ENCODE data around the gene SPARC. TPM values are rescaled to one million over a fixed set of nuclear protein-coding genes. Genes with fewer than 3 reads are reported as not detected.

The SPARC gene
- total RNA-seq, 1 experiment from 2014 or later, result 320 TPM

DNA sequence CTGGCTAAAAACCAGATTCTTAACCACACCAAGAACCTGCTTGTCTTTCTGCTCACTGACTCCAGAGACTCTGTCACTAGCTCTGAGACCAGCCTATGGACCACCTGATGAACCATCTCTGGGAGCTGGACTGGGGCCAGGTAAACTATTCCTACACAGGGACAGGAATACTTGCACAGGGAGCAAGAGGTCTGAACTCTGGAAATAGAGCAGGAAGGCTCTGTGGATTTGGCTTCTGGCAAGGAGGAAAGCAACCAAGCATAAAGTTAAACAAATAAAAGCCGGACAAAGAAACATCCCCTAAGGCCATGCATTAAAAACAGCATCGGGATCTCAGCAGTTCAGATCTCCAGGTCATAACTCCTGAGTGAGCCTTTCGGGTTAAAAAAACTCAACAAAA, 5.6 kb upstream of the SPARC start:
- Histone ChIP-seq H3K56ac (ENCODE audit: insufficient read length, low read depth, low read length) (no peak overlapping the region), H3K9me3 (ENCODE audit: control insufficient read depth, low read depth, low read length) (no peaks in the 10 kb centered on the region), H2AFZ (ENCODE audit: low read length) (no peak overlapping the region), H3K79me2 (ENCODE audit: insufficient read depth, low read length) (no peaks in the 10 kb centered on the region), H3K27ac (ENCODE audit: insufficient read length, low read depth, low read length) (no peak overlapping the region), H2BK120ac (ENCODE audit: low read depth, low read length, poor library complexity, severe bottlenecking) (no peak overlapping the region), H3T11ph (ENCODE audit: low read length) (no peak overlapping the region), H3K4ac (ENCODE audit: low read depth, low read length) (no peak overlapping the region), H3K9ac (ENCODE audit: extremely low read depth, insufficient read length, low read length) (no peak overlapping the region), H4K91ac (ENCODE audit: insufficient read length, low read depth, low read length) (no peak overlapping the region), H2BK5ac (ENCODE audit: insufficient read length, low read length) (no peak overlapping the region), H3K14ac (ENCODE audit: insufficient read depth, low read length) (no peak overlapping the region), H3K18ac (ENCODE audit: insufficient read length, low read depth, low read length) (no peak overlapping the region), H2BK15ac (ENCODE audit: low read depth, low read length) (no peak overlapping the region), H2BK12ac (ENCODE audit: insufficient read length, low read depth, low read length) (no peak overlapping the region), H3K4me1 (ENCODE audit: insufficient read depth, low read length) (0 out of 2 replicates have a peak, but pooled peaks cover 5% of the 10 kb centered on the region), H2BK20ac (ENCODE audit: low read depth, low read length, poor library complexity, severe bottlenecking) (no peak overlapping the region), H4K20me1 (ENCODE audit: control insufficient read depth, insufficient read depth, insufficient read length) (no peaks in the 10 kb centered on the region), H3K23me2 (ENCODE audit: insufficient read length, low read depth, low read length, poor library complexity, severe bottlenecking) (no peaks in the 10 kb centered on the region), H3K27me3 (ENCODE audit: insufficient read depth, low read length) (no peaks in the 10 kb centered on the region), H2AK5ac (ENCODE audit: insufficient read length, low read length) (no peak overlapping the region), H4K8ac (replicated peaks; ENCODE audit: insufficient read length, low read depth, low read length) (no peak overlapping the region), H3K79me1 (ENCODE audit: insufficient read depth, low read depth, low read length, poor library complexity, severe bottlenecking) (no peaks in the 10 kb centered on the region), H4K5ac (ENCODE audit: insufficient read length, low read depth, low read length) (no peak overlapping the region), H3K4me2 (ENCODE audit: insufficient read depth, insufficient read length, low read length) (no peak overlapping the region), H3K23ac (ENCODE audit: insufficient read length, low read depth, low read length) (no peak overlapping the region)
- Mint-ChIP-seq H3K27me3 (ENCODE audit: low read depth) (peaks cover 4% of the 10 kb centered on the region), H3K4me1 (peaks cover 14 to 16% of the 10 kb centered on the region in 2 experiments), H3K4me3 (no peak overlapping the region), H3K36me3 (ENCODE audit: insufficient read depth in 1 of 3, low read depth in 3 of 3) (no peaks in the 10 kb centered on the region), H3K27ac (no peak overlapping the region), H3K9me3 (no peaks in the 10 kb centered on the region)
- TF ChIP-seq, protein P1, sequence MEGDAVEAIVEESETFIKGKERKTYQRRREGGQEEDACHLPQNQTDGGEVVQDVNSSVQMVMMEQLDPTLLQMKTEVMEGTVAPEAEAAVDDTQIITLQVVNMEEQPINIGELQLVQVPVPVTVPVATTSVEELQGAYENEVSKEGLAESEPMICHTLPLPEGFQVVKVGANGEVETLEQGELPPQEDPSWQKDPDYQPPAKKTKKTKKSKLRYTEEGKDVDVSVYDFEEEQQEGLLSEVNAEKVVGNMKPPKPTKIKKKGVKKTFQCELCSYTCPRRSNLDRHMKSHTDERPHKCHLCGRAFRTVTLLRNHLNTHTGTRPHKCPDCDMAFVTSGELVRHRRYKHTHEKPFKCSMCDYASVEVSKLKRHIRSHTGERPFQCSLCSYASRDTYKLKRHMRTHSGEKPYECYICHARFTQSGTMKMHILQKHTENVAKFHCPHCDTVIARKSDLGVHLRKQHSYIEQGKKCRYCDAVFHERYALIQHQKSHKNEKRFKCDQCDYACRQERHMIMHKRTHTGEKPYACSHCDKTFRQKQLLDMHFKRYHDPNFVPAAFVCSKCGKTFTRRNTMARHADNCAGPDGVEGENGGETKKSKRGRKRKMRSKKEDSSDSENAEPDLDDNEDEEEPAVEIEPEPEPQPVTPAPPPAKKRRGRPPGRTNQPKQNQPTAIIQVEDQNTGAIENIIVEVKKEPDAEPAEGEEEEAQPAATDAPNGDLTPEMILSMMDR (conservative IDR thresholded peaks at IDR 0.05), result no peak
- WGBS (ENCODE audit: extremely low coverage, insufficient read length, low lambda C conversion rate), result no CpG with 5 or more reads among the region's 3 CpGs
- no peak for DNase-seq

All from H9 (cell line).